HG03280 (cell line): Measurements from ENCODE around the gene C1orf105.

ENCODE experiments used
- ATAC-seq: cut with Tn5 transposase; IDR thresholded peaks from one replicate; pipeline ENCODE4 v1.9.1; 2021; ENCODE audit warnings: mild to moderate bottlenecking, moderate library complexity; ENCODE audit not compliant: unreplicated experiment

Gene C1orf105

GRCh38 chr1:172453607-172454006 is 33.1 kb downstream of the C1orf105 start:
- ATAC-seq = no peak

GRCh38 chr1:172455451-172455850 is 35.0 kb downstream of the C1orf105 start:
- no peak for ATAC-seq

- no peak for ATAC-seq
These were observed 35.9 kb downstream of the C1orf105 start for GRCh38 chr1:172456344-172456769.

GRCh38 chr1:172457479-172458130 is 37.1 kb downstream of the C1orf105 start:
- no peak for ATAC-seq

- no peak for ATAC-seq
These were observed 39.7 kb downstream of the C1orf105 start for GRCh38 chr1:172460177-172460576.

- no peak for ATAC-seq
These were observed 40.4 kb downstream of the C1orf105 start for GRCh38 chr1:172460887-172461315.

GRCh38 chr1:172465617-172466016 is 45.1 kb downstream of the C1orf105 start:
- ATAC-seq = no peak

GRCh38 chr1:172466795-172467407 is 46.4 kb downstream of the C1orf105 start:
- ATAC-seq = no peak

- ATAC-seq = no peak
These were observed 47.0 kb downstream of the C1orf105 start for GRCh38 chr1:172467446-172467845.

GRCh38 chr1:172468296-172468695 is 47.8 kb downstream of the C1orf105 start:
- ATAC-seq = no peak

GRCh38 chr1:172469717-172470116 is 49.2 kb downstream of the C1orf105 start:
- ATAC-seq = no peak

GRCh38 chr1:172470149-172470548 is 49.7 kb downstream of the C1orf105 start:
- no peak for ATAC-seq

- ATAC-seq = no peak
These were observed 51.2 kb downstream of the C1orf105 start for GRCh38 chr1:172471666-172472065.

- no peak for ATAC-seq
These were observed 52.0 kb downstream of the C1orf105 start for GRCh38 chr1:172472495-172472894.

GRCh38 chr1:172473302-172473701 is 52.8 kb downstream of the C1orf105 start:
- ATAC-seq = no peak

- ATAC-seq = no peak
These were observed 53.4 kb downstream of the C1orf105 start for GRCh38 chr1:172473842-172474241.

- ATAC-seq = no peak
These were observed 55.8 kb downstream of the C1orf105 start for GRCh38 chr1:172476218-172476811.

GRCh38 chr1:172477216-172477615 is 56.7 kb downstream of the C1orf105 start:
- ATAC-seq = no peak

GRCh38 chr1:172477741-172478140 is 57.3 kb downstream of the C1orf105 start:
- ATAC-seq = no peak

- no peak for ATAC-seq
These were observed 58.0 kb downstream of the C1orf105 start for GRCh38 chr1:172478485-172478884.

- no peak for ATAC-seq
These were observed 59.9 kb downstream of the C1orf105 start for GRCh38 chr1:172480431-172480830.

- no peak for ATAC-seq
These were observed 61.6 kb downstream of the C1orf105 start for GRCh38 chr1:172482044-172482443.
